CD8-positive, alpha-beta memory T cell (primary cell): ENCODE measurements around the gene FADS3. TPM values are rescaled to one million over a fixed set of nuclear protein-coding genes. Genes with fewer than 3 reads are reported as not detected.

Experiments used
- polyA plus RNA-seq: library from polyadenylated mRNA; unstranded; fragments of 300-500 nt; fragmentation: Illumina TruSeq; gene quantifications from one replicate; pipeline ENCODE4 v1.2.3, GENCODE V29; 2021
- total RNA-seq, 2 experiments: library from RNA; stranded (reverse); gene quantifications; one replicate each; pipeline ENCODE4 v1.2.3, GENCODE V29; 2021

Gene FADS3
- total and polyA plus RNA-seq, 3 experiments from 2014 or later = 2.6 to 7.7 (median 5.8) TPM

Other genes with a start within 250 kb of the FADS3 start
- gene DAGLA, start 211.2 kb downstream of the FADS3 start, total RNA-seq = under 1 TPM; 0.11 to 0.20 TPM
- not detected for gene DAGLA, start 211.2 kb downstream of the FADS3 start, polyA plus RNA-seq
- under 1 TPM; 0.70 to 0.93 TPM for gene MYRF, start 138.9 kb downstream of the FADS3 start, total RNA-seq
- 0.63 TPM for gene MYRF, start 138.9 kb downstream of the FADS3 start, polyA plus RNA-seq
- gene TMEM258, start 98.9 kb downstream of the FADS3 start, total RNA-seq = 100 to 1,000 TPM; 148 to 152 TPM
- gene TMEM258, start 98.9 kb downstream of the FADS3 start, polyA plus RNA-seq = 258 TPM
- 100 to 1,000 TPM; 112 to 121 TPM for gene FEN1, start 98.6 kb downstream of the FADS3 start, total RNA-seq
- 15.4 TPM for gene FEN1, start 98.6 kb downstream of the FADS3 start, polyA plus RNA-seq
- 1 to 10 TPM; 6.3 TPM for gene FADS1, start 74.5 kb downstream of the FADS3 start, total RNA-seq
- gene FADS1, start 74.5 kb downstream of the FADS3 start, polyA plus RNA-seq = 1.4 TPM
- gene FADS2, start 63.2 kb downstream of the FADS3 start, total RNA-seq = 1 to 10 TPM; 7.2 to 10.0 TPM
- gene FADS2, start 63.2 kb downstream of the FADS3 start, polyA plus RNA-seq = 0.98 TPM
- gene RAB3IL1, start 26.0 kb upstream of the FADS3 start, total RNA-seq = under 1 TPM; 0.28 to 0.53 TPM
- gene RAB3IL1, start 26.0 kb upstream of the FADS3 start, polyA plus RNA-seq = not detected
- under 1 TPM in 1 of 2 experiments, not detected in 1; 0.09 TPM for gene BEST1, start 58.8 kb upstream of the FADS3 start, total RNA-seq
- 1.5 TPM for gene BEST1, start 58.8 kb upstream of the FADS3 start, polyA plus RNA-seq
- 100 to 1,000 TPM; 490 to 506 TPM for gene FTH1, start 76.1 kb upstream of the FADS3 start, total RNA-seq
- gene FTH1, start 76.1 kb upstream of the FADS3 start, polyA plus RNA-seq = 2,741 TPM
- gene INCENP, start 232.5 kb upstream of the FADS3 start, total RNA-seq = 10 to 100 TPM; 65.5 to 69.5 TPM
- 3.1 TPM for gene INCENP, start 232.5 kb upstream of the FADS3 start, polyA plus RNA-seq